ENCODE measurements around the gene PDE6B.
"Not testable (repeated sequence)": the region's sequence is repeated elsewhere in the genome, so short reads cannot be mapped to it uniquely, and the experiment has no call there.

The PDE6B gene

GRCh38 chr4:622071-622995 is 3.0 kb upstream of the PDE6B start:
- peak; percentile 40 for DNase-seq (ENCODE audit: low spot score)

- DNase-seq (ENCODE audit: low spot score) = peak; percentile 42
These were observed 2.1 kb upstream of the PDE6B start for GRCh38 chr4:622996-623913.

- peak; percentile 38 for DNase-seq (ENCODE audit: low spot score)
These were observed 1.3 kb upstream of the PDE6B start for GRCh38 chr4:623914-624566.

- DNase-seq (ENCODE audit: low spot score) = peak; percentile 44
These were observed 323 bp downstream of the PDE6B start for GRCh38 chr4:625631-626161.

GRCh38 chr4:626201-627091 is 1.1 kb downstream of the PDE6B start:
- peak; percentile 52 for DNase-seq (ENCODE audit: low spot score)

- peak; percentile 40 for DNase-seq (ENCODE audit: low spot score)
These were observed 2.2 kb downstream of the PDE6B start for GRCh38 chr4:627347-628125.

GRCh38 chr4:628311-628741 is 3.0 kb downstream of the PDE6B start:
- DNase-seq (ENCODE audit: low spot score) = peak; percentile 44

- peak; percentile 42 for DNase-seq (ENCODE audit: low spot score)
These were observed 3.7 kb downstream of the PDE6B start for GRCh38 chr4:628821-629635.

GRCh38 chr4:629636-629914 is 4.2 kb downstream of the PDE6B start:
- no peak for DNase-seq (ENCODE audit: low spot score)

- DNase-seq (ENCODE audit: low spot score) = no peak
These were observed 4.7 kb downstream of the PDE6B start for GRCh38 chr4:629915-630641.

GRCh38 chr4:630656-631055 is 5.3 kb downstream of the PDE6B start:
- DNase-seq (ENCODE audit: low spot score) = no peak

GRCh38 chr4:632196-632790 is 6.9 kb downstream of the PDE6B start:
- no peak for DNase-seq (ENCODE audit: low spot score)

- no peak for DNase-seq (ENCODE audit: low spot score)
These were observed 7.6 kb downstream of the PDE6B start for GRCh38 chr4:632926-633325.

- no peak for DNase-seq (ENCODE audit: low spot score)
These were observed 8.0 kb downstream of the PDE6B start for GRCh38 chr4:633406-633805.

GRCh38 chr4:633976-634598 is 8.7 kb downstream of the PDE6B start:
- no peak for DNase-seq (ENCODE audit: low spot score)

- no peak for DNase-seq (ENCODE audit: low spot score)
These were observed 9.2 kb downstream of the PDE6B start for GRCh38 chr4:634599-634985.

GRCh38 chr4:635066-635835 is 9.9 kb downstream of the PDE6B start:
- DNase-seq (ENCODE audit: low spot score) = not testable (repeated sequence)
